T-helper 2 cell treated with Interferon-gamma antibody and Interleukin-4, amounts not matched to agents 100 ng/mL and 5 ng/mL, for 36 hours (primary cell): Measurements from ENCODE around the gene CSTF1. TPM values are rescaled to one million over a fixed set of nuclear protein-coding genes. Genes with fewer than 3 reads are reported as not detected.

ENCODE experiments used
- intact Hi-C: fragments of 100-400 bp; cut with micrococcal nuclease; formaldehyde crosslinking; loops from one replicate; pipeline ENCODE4 v1.15.1; 2023
- total RNA-seq: library from RNA; stranded (reverse); gene quantifications from 2 replicates; pipeline ENCODE4 v1.2.3, GENCODE V29; 2022

The CSTF1 gene
- total RNA-seq, 1 donor from 2014 or later, result 48.6 TPM

GRCh38 chr20:56449459-56449858 is 57.0 kb downstream of the CSTF1 start:
- intact Hi-C loops, result no loop called here

GRCh38 chr20:56451056-56451765 is 58.8 kb downstream of the CSTF1 start:
- intact Hi-C loops, result no loop called here

GRCh38 chr20:56453352-56453751 is 60.9 kb downstream of the CSTF1 start:
- intact Hi-C loops, result no loop called here

GRCh38 chr20:56454754-56455153 is 62.3 kb downstream of the CSTF1 start:
- intact Hi-C loops, result no loop called here

Other genes with a start within 250 kb of the CSTF1 start
- gene MC3R, start 143.9 kb upstream of the CSTF1 start, total RNA-seq, result not detected in 2 replicates
- 6.7 and 6.8 TPM in 2 replicates for gene FAM210B, start 33.7 kb upstream of the CSTF1 start, total RNA-seq
- 59.9 and 62.9 TPM in 2 replicates for gene AURKA, start 430 bp upstream of the CSTF1 start, total RNA-seq
- gene CASS4, start 19.6 kb downstream of the CSTF1 start, total RNA-seq, result 5.3 and 5.5 TPM in 2 replicates
- gene RTF2, start 76.0 kb downstream of the CSTF1 start, total RNA-seq, result 117 and 120 TPM in 2 replicates
- 1.5 and 1.6 TPM in 2 replicates for gene FAM209A, start 132.1 kb downstream of the CSTF1 start, total RNA-seq
- gene FAM209B, start 140.6 kb downstream of the CSTF1 start, total RNA-seq, result 0.86 and 1.5 TPM in 2 replicates
- gene TFAP2C, start 236.7 kb downstream of the CSTF1 start, total RNA-seq, result not detected in 2 replicates